A673 (cell line): ENCODE data around the gene GLIPR2.

Experiments used
- CTCF ChIP-seq: fragments of 300-800, 200-600 bp; sonication (generic); conservative IDR thresholded peaks from 2 replicates; pipeline ENCODE4 v1.5.1; 2017; ENCODE audit warnings: low read depth, mild to moderate bottlenecking, antibody characterized with exemption, low read length, moderate library complexity, mixed read lengths
- EZH2 ChIP-seq: fragments of 200-600 bp; sonication (generic); IDR thresholded peaks from 2 replicates; pipeline ENCODE4 v1.6.1; 2017; ENCODE audit warnings: borderline replicate concordance, low read depth, mild to moderate bottlenecking, mixed read lengths, antibody characterized with exemption, low read length; ENCODE audit not compliant: poor library complexity, severe bottlenecking

- TF ChIP-seq CTCF (no peak), EZH2 (no peak)
These were observed 41.0 kb downstream of the GLIPR2 start for GRCh38 chr9:36177571-36177970.
